Measurements from ENCODE around the gene SETD2. TPM values are rescaled to one million over a fixed set of nuclear protein-coding genes. Genes with fewer than 3 reads are reported as not detected.
A peak's percentile ranks its signal among the peaks of the same experiment; 100 is the strongest.
"Not testable (repeated sequence)": the region's sequence is repeated elsewhere in the genome, so short reads cannot be mapped to it uniquely, and the experiment has no call there.

SETD2 gene
- total RNA-seq, 2 experiments from 2014 or later: 55.7 to 74.5 TPM

GRCh38 chr3:47047069-47047468 lies 116.8 kb downstream of the SETD2 start:
- BruUV-seq (replicated peaks): no TSS peak
- peaks cover 30% of the 10 kb centered on the region for H3K4me1 ChIP-seq (ENCODE audit: insufficient read depth, low read length, poor library complexity, severe bottlenecking)
- no peak for DNase-seq (ENCODE audit: low spot score)
- H2AFZ ChIP-seq (ENCODE audit: low read length): no peak overlapping the region
- POLR2A ChIA-PET: interaction anchor here (0.5 to 1.8 kb wide), 6 partner anchors 20 to 232 kb away, joined by 3 to 8 read pairs (median 6); no protein-coding TSS in a partner anchor
- TF ChIP-seq CTCF (conservative IDR thresholded peaks at IDR 0.05; ENCODE audit: low read length) (no peak), EZH2phosphoT487 (IDR thresholded peaks at IDR 0.05; ENCODE audit: borderline replicate concordance, low read depth, low read length) (no peak)
- H3K79me2 ChIP-seq (ENCODE audit: insufficient read depth, low read depth, low read length): peaks cover 17% of the 10 kb centered on the region; the same call in 1 of the 2 replicates
- CTCF ChIA-PET (ENCODE audit: unreplicated experiment): no interaction called here
- no peaks in the 10 kb centered on the region for H3K9me2 ChIP-seq (ENCODE audit: insufficient read depth, low read length)
- H3K27ac ChIP-seq (ENCODE audit: low read depth, low read length, poor library complexity, severe bottlenecking): peak overlapping the region; percentile 37
- H4K20me1 ChIP-seq (ENCODE audit: insufficient read depth, low read length): no peaks in the 10 kb centered on the region
- H3K4me2 ChIP-seq (ENCODE audit: low read length): peak overlapping the region; percentile 1; the same call in 1 of the 2 replicates
- H3K4me3 ChIP-seq (ENCODE audit: low read depth, low read length, poor library complexity, severe bottlenecking): no peak overlapping the region
- intact Hi-C loops (cut with micrococcal nuclease; ENCODE audit: unreplicated experiment): no loop called here
- peaks cover 70% of the 10 kb centered on the region for H3K36me3 ChIP-seq (ENCODE audit: insufficient read depth, low read length)
- no peaks in the 10 kb centered on the region for H3K9me3 ChIP-seq (ENCODE audit: low read length)

- Histone ChIP-seq H3K4me2 (ENCODE audit: low read length) (no peak overlapping the region), H2AFZ (ENCODE audit: low read length) (no peak overlapping the region), H3K9me2 (ENCODE audit: insufficient read depth, low read length) (no peaks in the 10 kb centered on the region), H3K4me1 (ENCODE audit: insufficient read depth, low read length, poor library complexity, severe bottlenecking) (peaks cover 37% of the 10 kb centered on the region), H3K4me3 (ENCODE audit: low read depth, low read length, poor library complexity, severe bottlenecking) (no peak overlapping the region), H3K36me3 (ENCODE audit: insufficient read depth, low read length) (peaks cover 90% of the 10 kb centered on the region), H3K27ac (ENCODE audit: low read depth, low read length, poor library complexity, severe bottlenecking) (no peak overlapping the region), H3K79me2 (ENCODE audit: insufficient read depth, low read depth, low read length) (peaks cover 10% of the 10 kb centered on the region; the same call in 1 of the 2 replicates), H3K9me3 (ENCODE audit: low read length) (no peaks in the 10 kb centered on the region), H4K20me1 (ENCODE audit: insufficient read depth, low read length) (no peaks in the 10 kb centered on the region)
- intact Hi-C loops (cut with micrococcal nuclease; ENCODE audit: unreplicated experiment): no loop called here
- ChIA-PET POLR2A (interaction anchor here (0.9 to 1.3 kb wide), 3 partner anchors 12 to 88 kb away, joined by 3 to 6 read pairs (median 3); no protein-coding TSS in a partner anchor), CTCF (ENCODE audit: unreplicated experiment) (no interaction called here)
- BruUV-seq (replicated peaks): no TSS peak
- DNase-seq (ENCODE audit: low spot score): no peak
- TF ChIP-seq EZH2phosphoT487 (IDR thresholded peaks at IDR 0.05; ENCODE audit: borderline replicate concordance, low read depth, low read length): no peak
- TF ChIP-seq CTCF (conservative IDR thresholded peaks at IDR 0.05; ENCODE audit: low read length): no peak
These were observed 121.6 kb downstream of the SETD2 start for GRCh38 chr3:47042231-47042791.

- Histone ChIP-seq H3K4me3 (ENCODE audit: low read depth, low read length, poor library complexity, severe bottlenecking) (no peak overlapping the region), H3K79me2 (ENCODE audit: insufficient read depth, low read depth, low read length) (no peaks in the 10 kb centered on the region), H3K4me2 (ENCODE audit: low read length) (no peak overlapping the region), H3K27ac (ENCODE audit: low read depth, low read length, poor library complexity, severe bottlenecking) (no peak overlapping the region), H3K4me1 (ENCODE audit: insufficient read depth, low read length, poor library complexity, severe bottlenecking) (peaks cover 25% of the 10 kb centered on the region), H3K9me3 (ENCODE audit: low read length) (no peaks in the 10 kb centered on the region), H2AFZ (ENCODE audit: low read length) (no peak overlapping the region), H4K20me1 (ENCODE audit: insufficient read depth, low read length) (no peaks in the 10 kb centered on the region), H3K36me3 (ENCODE audit: insufficient read depth, low read length) (peaks cover 91% of the 10 kb centered on the region), H3K9me2 (ENCODE audit: insufficient read depth, low read length) (no peaks in the 10 kb centered on the region)
- no TSS peak for BruUV-seq (replicated peaks)
- no peak for DNase-seq (ENCODE audit: low spot score)
- intact Hi-C loops (cut with micrococcal nuclease; ENCODE audit: unreplicated experiment): no loop called here
- TF ChIP-seq EZH2phosphoT487 (IDR thresholded peaks at IDR 0.05; ENCODE audit: borderline replicate concordance, low read depth, low read length): no peak
- CTCF ChIA-PET (ENCODE audit: unreplicated experiment): no interaction called here
- POLR2A ChIA-PET: interaction anchor here (0.6 to 1.3 kb wide), 5 partner anchors 13 to 1575 kb away, joined by 3 to 7 read pairs (median 4); no protein-coding TSS in a partner anchor
These were observed 122.8 kb downstream of the SETD2 start for GRCh38 chr3:47041114-47041513.

- CTCF ChIA-PET (ENCODE audit: unreplicated experiment); H3K9me2 ChIP-seq (ENCODE audit: insufficient read depth, low read length); H3K9me3 ChIP-seq (ENCODE audit: low read length); H4K20me1 ChIP-seq (ENCODE audit: insufficient read depth, low read length); POLR2A ChIA-PET; H2AFZ ChIP-seq (ENCODE audit: low read length); intact Hi-C loops (cut with micrococcal nuclease; ENCODE audit: unreplicated experiment); H3K4me2 ChIP-seq (ENCODE audit: low read length); BruUV-seq (replicated peaks); DNase-seq (ENCODE audit: low spot score); H3K4me3 ChIP-seq (ENCODE audit: low read depth, low read length, poor library complexity, severe bottlenecking); H3K79me2 ChIP-seq (ENCODE audit: insufficient read depth, low read depth, low read length): not testable (repeated sequence)
- peak overlapping the region; percentile 28 for H3K27ac ChIP-seq (ENCODE audit: low read depth, low read length, poor library complexity, severe bottlenecking)
- H3K36me3 ChIP-seq (ENCODE audit: insufficient read depth, low read length): peaks cover 96% of the 10 kb centered on the region
- peaks cover 14% of the 10 kb centered on the region for H3K4me1 ChIP-seq (ENCODE audit: insufficient read depth, low read length, poor library complexity, severe bottlenecking)
These were observed 126.6 kb downstream of the SETD2 start for GRCh38 chr3:47037302-47037701.
